ENCODE measurements around the gene TGM6. TPM values are rescaled to one million over a fixed set of nuclear protein-coding genes. Genes with fewer than 3 reads are reported as not detected.
A peak's percentile ranks its signal among the peaks of the same experiment; 100 is the strongest.
"Not testable (repeated sequence)": the region's sequence is repeated elsewhere in the genome, so short reads cannot be mapped to it uniquely, and the experiment has no call there.

Gene TGM6
- total RNA-seq, 1 donor from 2014 or later = not detected

DNA sequence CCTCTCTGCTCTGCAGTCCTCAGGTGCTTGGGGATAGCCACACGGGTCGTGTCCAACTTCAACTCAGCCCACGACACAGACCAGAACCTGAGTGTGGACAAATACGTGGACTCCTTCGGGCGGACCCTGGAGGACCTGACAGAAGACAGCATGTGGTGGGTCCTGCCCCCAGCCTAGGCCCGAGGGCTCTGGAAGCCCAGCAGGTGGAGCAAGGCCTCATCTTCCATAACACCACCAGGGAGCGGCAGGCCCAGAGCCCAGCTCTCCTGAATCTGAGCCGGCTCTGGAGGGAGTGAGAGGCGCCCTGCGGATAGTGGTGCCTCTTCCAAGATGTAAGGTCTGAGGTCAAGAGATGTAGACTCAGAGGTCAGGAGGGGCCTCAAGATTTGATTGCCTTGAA, 19.6 kb downstream of the TGM6 start:
- H3K4me3 ChIP-seq (ENCODE audit: low read depth, low read length) = no peak overlapping the region
- no peak for DNase-seq (ENCODE audit: low read depth)
- TF ChIP-seq, protein P1, sequence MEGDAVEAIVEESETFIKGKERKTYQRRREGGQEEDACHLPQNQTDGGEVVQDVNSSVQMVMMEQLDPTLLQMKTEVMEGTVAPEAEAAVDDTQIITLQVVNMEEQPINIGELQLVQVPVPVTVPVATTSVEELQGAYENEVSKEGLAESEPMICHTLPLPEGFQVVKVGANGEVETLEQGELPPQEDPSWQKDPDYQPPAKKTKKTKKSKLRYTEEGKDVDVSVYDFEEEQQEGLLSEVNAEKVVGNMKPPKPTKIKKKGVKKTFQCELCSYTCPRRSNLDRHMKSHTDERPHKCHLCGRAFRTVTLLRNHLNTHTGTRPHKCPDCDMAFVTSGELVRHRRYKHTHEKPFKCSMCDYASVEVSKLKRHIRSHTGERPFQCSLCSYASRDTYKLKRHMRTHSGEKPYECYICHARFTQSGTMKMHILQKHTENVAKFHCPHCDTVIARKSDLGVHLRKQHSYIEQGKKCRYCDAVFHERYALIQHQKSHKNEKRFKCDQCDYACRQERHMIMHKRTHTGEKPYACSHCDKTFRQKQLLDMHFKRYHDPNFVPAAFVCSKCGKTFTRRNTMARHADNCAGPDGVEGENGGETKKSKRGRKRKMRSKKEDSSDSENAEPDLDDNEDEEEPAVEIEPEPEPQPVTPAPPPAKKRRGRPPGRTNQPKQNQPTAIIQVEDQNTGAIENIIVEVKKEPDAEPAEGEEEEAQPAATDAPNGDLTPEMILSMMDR (conservative IDR thresholded peaks at IDR 0.05; ENCODE audit: low read depth, low read length) = no peak

DNA sequence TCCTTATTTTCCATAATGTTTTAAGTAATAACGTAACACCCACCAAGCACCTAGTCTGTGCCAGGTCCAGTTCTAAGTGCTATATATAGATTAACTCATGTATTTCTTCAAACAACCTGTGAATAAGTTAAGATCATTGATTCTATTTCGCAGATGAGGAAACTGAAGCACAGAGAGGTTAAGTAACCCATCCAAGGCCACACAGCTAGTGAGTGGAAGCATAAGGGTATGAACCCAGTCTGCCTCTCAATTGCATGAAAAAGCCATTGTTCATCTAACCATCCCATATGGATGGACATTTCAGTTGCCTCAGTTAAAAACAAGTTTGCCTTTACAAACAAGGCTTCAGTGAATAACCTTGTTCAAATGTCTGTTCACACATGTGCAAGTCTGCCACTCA, 20.8 kb downstream of the TGM6 start:
- no peak overlapping the region for H3K4me3 ChIP-seq (ENCODE audit: low read depth, low read length)
- TF ChIP-seq, protein P1 (conservative IDR thresholded peaks at IDR 0.05; ENCODE audit: low read depth, low read length) = no peak
- DNase-seq (ENCODE audit: low read depth) = no peak

DNA sequence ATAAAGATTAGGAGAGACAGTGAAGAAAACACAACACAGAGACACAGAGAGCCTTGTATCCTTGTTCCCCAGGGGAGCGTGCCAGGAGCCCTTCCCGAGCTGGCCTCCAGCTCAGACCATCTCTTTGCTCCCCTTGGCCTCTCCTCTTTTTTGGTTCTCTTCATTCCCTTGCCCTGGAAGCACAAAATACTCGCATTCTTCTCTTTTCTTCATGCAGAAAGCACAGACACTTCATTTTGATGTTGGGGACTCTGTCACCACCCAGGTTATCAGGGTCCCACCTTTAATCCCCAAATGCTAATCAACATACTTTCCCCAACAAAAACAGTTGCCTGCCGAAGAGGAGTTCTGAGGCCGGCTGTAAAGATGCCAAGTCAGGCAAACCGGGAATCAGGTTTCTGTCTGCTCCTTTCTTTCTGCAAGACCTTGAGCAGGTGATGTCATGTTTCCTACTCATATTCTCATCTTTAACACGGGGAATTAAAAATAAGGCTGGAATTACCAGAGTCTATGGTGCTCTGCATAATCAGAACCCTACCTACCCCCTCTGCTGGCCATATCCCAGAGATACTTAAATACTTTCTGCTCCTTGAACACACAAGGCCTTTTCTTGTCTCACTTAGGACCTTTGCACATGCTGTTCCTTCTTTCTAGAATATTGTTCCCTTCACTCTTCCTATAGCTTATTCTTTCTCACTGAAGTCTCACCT, 21.7 kb downstream of the TGM6 start:
- peak; percentile 12 for DNase-seq (ENCODE audit: low read depth)
- TF ChIP-seq, protein P1 (conservative IDR thresholded peaks at IDR 0.05; ENCODE audit: low read depth, low read length) = peak; percentile 69
- no peak overlapping the region for H3K4me3 ChIP-seq (ENCODE audit: low read depth, low read length)

DNA sequence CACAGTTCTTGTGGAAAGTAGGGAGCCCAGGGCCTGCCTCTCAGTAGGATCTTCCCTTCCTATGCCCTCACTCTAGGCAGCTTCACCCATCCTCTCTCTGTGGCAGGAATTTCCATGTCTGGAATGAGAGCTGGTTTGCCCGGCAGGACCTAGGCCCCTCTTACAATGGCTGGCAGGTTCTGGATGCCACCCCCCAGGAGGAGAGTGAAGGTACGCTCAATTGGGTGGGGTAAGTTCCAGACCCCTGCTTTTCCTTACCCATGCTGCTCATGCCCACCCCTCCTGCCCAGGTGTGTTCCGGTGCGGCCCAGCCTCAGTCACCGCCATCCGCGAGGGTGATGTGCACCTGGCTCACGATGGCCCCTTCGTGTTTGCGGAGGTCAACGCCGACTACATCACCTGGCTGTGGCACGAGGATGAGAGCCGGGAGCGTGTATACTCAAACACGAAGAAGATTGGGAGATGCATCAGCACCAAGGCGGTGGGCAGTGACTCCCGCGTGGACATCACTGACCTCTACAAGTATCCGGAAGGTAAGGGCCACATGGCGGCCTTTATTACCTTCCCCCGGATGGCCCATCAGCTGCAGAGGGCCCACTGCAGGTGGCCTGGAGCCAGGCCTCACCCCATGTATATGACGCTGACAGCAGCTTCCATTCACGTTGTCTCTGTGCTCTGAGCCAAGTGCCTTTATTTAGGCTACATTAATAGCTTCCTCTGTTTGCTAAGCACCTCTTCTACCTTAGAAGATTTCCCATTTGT, 22.8 kb downstream of the TGM6 start:
- TF ChIP-seq, protein P1 (conservative IDR thresholded peaks at IDR 0.05; ENCODE audit: low read depth, low read length) = no peak

DNA sequence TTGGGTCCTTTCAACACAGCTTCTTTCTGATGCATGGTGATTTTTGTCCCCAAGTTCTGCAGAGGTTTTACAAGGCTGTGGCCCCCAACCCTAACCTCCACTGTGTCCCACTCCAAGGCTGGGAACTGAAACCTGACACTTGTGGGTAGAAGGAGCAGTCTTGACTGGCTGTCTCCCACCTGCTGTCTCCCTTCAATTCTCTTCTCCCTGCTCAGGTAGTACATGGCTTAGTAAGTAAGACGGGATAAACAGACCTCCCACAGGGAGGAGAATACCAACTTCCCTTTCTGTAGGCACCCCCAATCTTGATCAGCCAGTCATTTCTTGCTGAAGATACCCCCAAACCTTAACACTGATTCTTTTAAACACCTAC, 25.0 kb downstream of the TGM6 start:
- TF ChIP-seq, protein P1 (conservative IDR thresholded peaks at IDR 0.05; ENCODE audit: low read depth, low read length) = no peak
- no peak overlapping the region for H3K4me3 ChIP-seq (ENCODE audit: low read depth, low read length)
- no peak for DNase-seq (ENCODE audit: low read depth)

More for the DNA sequence above, 22.8 kb downstream of the TGM6 start:
- DNase-seq (ENCODE audit: low read depth) = no peak
- no peak overlapping the region for H3K4me3 ChIP-seq (ENCODE audit: low read depth, low read length)

DNA sequence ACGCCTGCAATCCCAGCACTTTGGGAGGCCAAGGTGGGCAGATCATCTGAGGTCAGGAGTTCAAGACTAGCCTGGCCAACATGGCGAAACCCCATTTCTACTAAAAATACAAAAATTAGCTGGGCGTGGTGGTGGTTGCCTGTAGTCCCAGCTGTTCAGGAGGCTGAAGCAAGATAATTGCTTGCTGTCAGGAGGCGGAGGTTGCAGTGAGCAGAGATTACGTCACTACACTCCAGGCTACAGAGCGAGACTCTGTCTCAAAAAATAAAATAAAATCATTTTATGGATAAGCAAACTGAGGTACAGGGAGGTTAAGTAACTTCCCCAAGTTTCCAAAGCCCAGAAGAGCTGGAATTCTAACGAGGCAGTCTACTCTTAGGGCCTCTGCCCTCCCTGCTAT, 26.7 kb downstream of the TGM6 start:
- DNase-seq (ENCODE audit: low read depth) = not testable (repeated sequence)

DNA sequence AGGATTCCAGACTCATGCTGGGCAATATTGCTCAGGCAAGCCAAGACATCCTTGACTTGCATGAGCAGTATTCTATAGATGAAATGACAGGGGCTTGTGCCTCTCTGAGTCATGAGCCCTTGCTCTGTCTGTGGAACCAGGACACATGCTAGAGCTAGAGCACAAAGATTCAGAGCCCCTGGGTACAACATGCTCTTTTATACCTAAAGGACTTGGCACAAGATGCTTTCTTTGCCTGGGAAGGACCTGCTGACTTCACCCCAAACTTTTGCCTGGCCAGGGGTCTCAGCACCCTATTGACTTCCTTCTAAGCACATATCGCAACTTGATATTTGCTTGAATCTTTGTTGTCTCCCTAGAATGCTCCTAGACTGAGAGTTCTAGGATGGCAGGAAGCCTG, 27.4 kb downstream of the TGM6 start:
- DNase-seq (ENCODE audit: low read depth) = no peak
- no peak overlapping the region for H3K4me3 ChIP-seq (ENCODE audit: low read depth, low read length)
- TF ChIP-seq, protein P1 (conservative IDR thresholded peaks at IDR 0.05; ENCODE audit: low read depth, low read length) = no peak

More for the DNA sequence above, 26.7 kb downstream of the TGM6 start:
- not testable (repeated sequence) for H3K4me3 ChIP-seq (ENCODE audit: low read depth, low read length)

Measured in epithelial cell of proximal tubule (primary cell).